BE2C (cell line): Measurements from ENCODE around the gene SNX30.

Experiments used
- DNase-seq: peaks from one replicate; pipeline ENCODE4 v3.0.0-alpha.2; 2020
- H3K27me3 ChIP-seq: fragments of 250-450 bp; sonication (Bioruptor Pico); 2 replicates; pipeline ENCODE4 v1.5.1; 2020; ENCODE audit warnings: mild to moderate bottlenecking
- H3K36me3 ChIP-seq: fragments of 250-450 bp; sonication (Bioruptor Pico); 2 replicates; pipeline ENCODE4 v1.5.1; 2020; ENCODE audit warnings: mild to moderate bottlenecking
- H3K4me1 ChIP-seq: fragments of 250-450 bp; sonication (Bioruptor Pico); 2 replicates; pipeline ENCODE4 v1.5.1; 2020
- H3K4me3 ChIP-seq: 2 replicates; pipeline ENCODE4 v1.5.1; 2011; ENCODE audit warnings: low read depth, low read length
- H3K9me3 ChIP-seq: fragments of 250-450 bp; sonication (Bioruptor Pico); 2 replicates; pipeline ENCODE4 v1.5.1; 2020
- TF ChIP-seq, protein P1 (sequence below): IDR thresholded peaks from 2 replicates; pipeline ENCODE4 v1.5.1; 2012; ENCODE audit warnings: mild to moderate bottlenecking, low read depth, low read length

The SNX30 gene

DNA sequence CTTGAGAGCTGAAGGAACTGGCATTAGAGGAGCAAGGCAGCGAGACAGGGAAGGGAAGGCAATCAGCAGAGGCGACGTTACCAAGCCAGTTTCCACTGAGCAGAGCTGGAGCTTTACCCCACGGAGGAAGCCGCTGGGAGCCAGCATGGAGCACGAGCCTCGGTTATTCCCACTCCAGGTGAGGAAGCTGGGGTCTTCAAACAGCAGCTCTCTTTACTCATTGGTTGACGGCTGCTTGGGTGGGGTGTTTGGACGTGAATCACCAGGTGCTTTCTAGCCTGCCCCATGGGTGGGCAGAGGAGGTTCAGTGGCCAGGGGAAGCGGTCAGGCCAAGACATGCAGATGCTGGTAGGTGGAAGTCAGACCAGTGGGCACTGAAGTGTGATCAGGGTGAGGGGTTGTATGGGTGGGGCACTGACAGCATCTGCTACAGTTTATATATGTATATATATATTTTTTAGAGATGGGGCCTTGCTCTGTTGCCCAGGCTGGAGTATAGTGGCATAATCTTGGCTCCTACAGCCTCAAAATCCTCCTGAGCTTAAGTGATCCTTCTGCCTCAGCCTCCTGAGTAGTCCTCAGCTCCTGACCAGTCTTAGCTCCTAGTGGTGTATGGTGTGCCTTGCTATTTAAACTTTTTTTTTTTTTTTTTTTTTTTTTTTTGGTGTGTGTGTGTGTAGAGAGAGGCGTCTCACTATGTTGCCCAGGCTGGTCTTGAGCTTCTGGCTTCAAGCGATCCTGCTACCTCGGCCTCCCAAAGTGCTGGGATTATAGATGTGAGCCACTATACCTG, 12.4 kb downstream of the SNX30 start:
- H3K36me3 ChIP-seq, result no peaks in the 10 kb centered on the region
- TF ChIP-seq, protein P1, sequence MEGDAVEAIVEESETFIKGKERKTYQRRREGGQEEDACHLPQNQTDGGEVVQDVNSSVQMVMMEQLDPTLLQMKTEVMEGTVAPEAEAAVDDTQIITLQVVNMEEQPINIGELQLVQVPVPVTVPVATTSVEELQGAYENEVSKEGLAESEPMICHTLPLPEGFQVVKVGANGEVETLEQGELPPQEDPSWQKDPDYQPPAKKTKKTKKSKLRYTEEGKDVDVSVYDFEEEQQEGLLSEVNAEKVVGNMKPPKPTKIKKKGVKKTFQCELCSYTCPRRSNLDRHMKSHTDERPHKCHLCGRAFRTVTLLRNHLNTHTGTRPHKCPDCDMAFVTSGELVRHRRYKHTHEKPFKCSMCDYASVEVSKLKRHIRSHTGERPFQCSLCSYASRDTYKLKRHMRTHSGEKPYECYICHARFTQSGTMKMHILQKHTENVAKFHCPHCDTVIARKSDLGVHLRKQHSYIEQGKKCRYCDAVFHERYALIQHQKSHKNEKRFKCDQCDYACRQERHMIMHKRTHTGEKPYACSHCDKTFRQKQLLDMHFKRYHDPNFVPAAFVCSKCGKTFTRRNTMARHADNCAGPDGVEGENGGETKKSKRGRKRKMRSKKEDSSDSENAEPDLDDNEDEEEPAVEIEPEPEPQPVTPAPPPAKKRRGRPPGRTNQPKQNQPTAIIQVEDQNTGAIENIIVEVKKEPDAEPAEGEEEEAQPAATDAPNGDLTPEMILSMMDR, result no peak
- H3K4me1 ChIP-seq, result no peaks in the 10 kb centered on the region
- no peak for DNase-seq
- no peaks in the 10 kb centered on the region; the same call in none of the 2 replicates for H3K9me3 ChIP-seq
- no peak overlapping the region for H3K4me3 ChIP-seq
- no peaks in the 10 kb centered on the region for H3K27me3 ChIP-seq

GRCh38 chr9:112764344-112764743, 13.8 kb downstream of the SNX30 start:
- TF ChIP-seq, protein P1, result no peak
- Histone ChIP-seq H3K27me3 (no peaks in the 10 kb centered on the region), H3K9me3 (no peaks in the 10 kb centered on the region; the same call in none of the 2 replicates), H3K4me1 (no peaks in the 10 kb centered on the region), H3K4me3 (no peak overlapping the region), H3K36me3 (no peaks in the 10 kb centered on the region)
- DNase-seq, result no peak

DNA sequence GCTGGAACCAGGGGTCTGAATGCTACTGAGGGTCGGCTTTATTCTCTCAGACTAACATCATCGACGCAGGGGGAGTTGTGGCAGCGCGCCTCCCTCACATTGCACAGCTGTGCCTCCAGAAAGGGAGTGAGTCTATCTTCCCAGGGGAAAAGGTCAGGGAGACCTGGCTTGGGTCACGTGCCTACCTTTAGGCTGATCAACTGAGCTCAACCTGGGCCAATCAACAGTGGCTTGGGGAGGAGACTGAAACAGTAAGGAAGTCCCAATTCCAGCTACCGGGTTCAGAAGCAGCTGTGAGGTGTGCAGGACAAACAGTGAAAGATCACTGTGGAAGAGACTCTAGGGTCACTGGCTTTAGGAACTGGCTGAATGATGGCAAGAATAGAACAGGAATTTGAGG, 14.3 kb downstream of the SNX30 start:
- Histone ChIP-seq H3K36me3 (no peaks in the 10 kb centered on the region), H3K4me1 (no peaks in the 10 kb centered on the region), H3K9me3 (no peaks in the 10 kb centered on the region; the same call in none of the 2 replicates), H3K4me3 (no peak overlapping the region), H3K27me3 (no peaks in the 10 kb centered on the region)
- no peak for DNase-seq
- TF ChIP-seq, protein P1, result no peak

DNA sequence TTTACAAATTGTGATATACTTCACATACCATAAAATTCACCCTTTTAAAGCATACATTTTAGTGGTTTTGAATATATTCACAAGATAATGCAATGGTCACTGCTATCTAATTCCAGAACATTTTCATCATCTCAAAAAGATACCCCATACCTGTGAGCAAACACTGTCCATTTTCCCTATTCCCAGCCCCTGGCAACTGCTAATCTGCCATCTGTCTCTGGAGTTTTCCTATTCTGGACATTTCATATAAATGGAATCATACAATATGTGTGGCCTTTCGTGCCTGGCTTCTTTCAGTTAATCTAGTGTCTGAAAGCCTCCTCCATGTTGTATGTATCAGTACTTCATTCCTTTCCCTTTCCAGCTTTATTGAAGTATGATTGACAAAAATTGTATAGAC, 14.7 kb downstream of the SNX30 start:
- Histone ChIP-seq H3K27me3 (no peaks in the 10 kb centered on the region), H3K36me3 (no peaks in the 10 kb centered on the region), H3K4me3 (no peak overlapping the region), H3K4me1 (no peaks in the 10 kb centered on the region), H3K9me3 (no peaks in the 10 kb centered on the region; the same call in none of the 2 replicates)
- DNase-seq, result no peak
- TF ChIP-seq, protein P1, result no peak

GRCh38 chr9:112771359-112772214, 21.0 kb downstream of the SNX30 start:
- H3K4me3 ChIP-seq, result no peak overlapping the region

More at GRCh38 chr9:112771359-112772214, 21.0 kb downstream of the SNX30 start:
- H3K36me3 ChIP-seq, result no peaks in the 10 kb centered on the region
- TF ChIP-seq, protein P1, result no peak
- H3K4me1 ChIP-seq, result no peaks in the 10 kb centered on the region
- H3K9me3 ChIP-seq, result no peaks in the 10 kb centered on the region; the same call in 1 of the 2 replicates
- no peaks in the 10 kb centered on the region for H3K27me3 ChIP-seq
- no peak for DNase-seq
